ENCODE results near the gene CENPL. TPM values are rescaled to one million over a fixed set of nuclear protein-coding genes. Genes with fewer than 3 reads are reported as not detected.

The CENPL gene

DNA sequence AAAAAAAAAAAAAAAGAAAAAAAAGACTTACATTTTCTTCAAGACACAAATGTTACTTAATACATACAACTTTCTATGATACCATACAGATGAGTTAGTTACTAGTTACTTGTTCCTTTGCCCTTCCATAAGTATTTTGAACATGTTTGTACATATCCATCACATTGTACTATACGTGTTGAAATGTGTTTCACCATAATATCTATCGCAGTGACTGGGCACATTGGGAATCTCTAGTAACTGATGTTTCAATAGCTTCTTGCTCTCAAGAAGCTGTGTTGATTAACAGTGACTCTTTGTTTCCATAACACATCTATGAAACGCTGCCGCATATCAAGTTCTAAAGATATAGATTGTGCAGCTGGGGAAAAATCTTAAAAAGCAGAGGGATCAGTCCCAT lies 67.0 kb downstream of the CENPL start:
- Histone ChIP-seq H2AFZ (ENCODE audit: low read depth, low read length) (no peak overlapping the region), H3K4me1 (ENCODE audit: control insufficient read depth, insufficient read depth, low read depth, low read length) (no peaks in the 10 kb centered on the region), H3K4me3 (ENCODE audit: insufficient read depth in 1 of 2, low read depth in 1 of 2, low read length in 2 of 2) (no peak overlapping the region), H2AK5ac (ENCODE audit: low read length, severe bottlenecking) (no peak overlapping the region), H3K79me1 (replicated peaks; ENCODE audit: low read length, poor library complexity, severe bottlenecking) (peaks cover 4% of the 10 kb centered on the region), H3K9me3 (ENCODE audit: control insufficient read depth, low read length) (no peaks in the 10 kb centered on the region), H4K91ac (ENCODE audit: low read length) (no peak overlapping the region), H2BK5ac (ENCODE audit: low read depth, low read length, poor library complexity, severe bottlenecking) (no peak overlapping the region), H3K4me2 (ENCODE audit: low read length, poor library complexity, severe bottlenecking) (no peak overlapping the region), H3K18ac (ENCODE audit: low read depth in 1 of 2, low read length in 2 of 2) (no peak overlapping the region), H3K9ac (ENCODE audit: low read length) (no peak overlapping the region), H4K8ac (ENCODE audit: low read length) (no peak overlapping the region), H3K14ac (ENCODE audit: low read length in 2 of 2) (no peak overlapping the region), H2BK12ac (ENCODE audit: low read length in 2 of 2) (no peak overlapping the region), H3K27me3 (ENCODE audit: control insufficient read depth in 1 of 2, insufficient read depth in 1 of 2, low read length in 2 of 2) (no peaks in the 10 kb centered on the region), H3K36me3 (ENCODE audit: control insufficient read depth in 1 of 2, insufficient read depth in 2 of 2, low read depth in 1 of 2, low read length in 2 of 2) (peaks cover 27 to 77% of the 10 kb centered on the region in 2 experiments), H2BK120ac (ENCODE audit: low read depth, low read length) (no peak overlapping the region), H2BK15ac (ENCODE audit: low read depth, poor library complexity, severe bottlenecking) (no peak overlapping the region), H3K27ac (ENCODE audit: low read length, poor library complexity, severe bottlenecking) (no peak overlapping the region), H3K4ac (ENCODE audit: low read depth in 1 of 2, low read length in 2 of 2) (no peak overlapping the region), H3K23ac (ENCODE audit: low read length in 2 of 2) (no peak overlapping the region)
- DNase-seq, result no peak
- WGBS, result 100% methylated on average over 2 of the region's 4 CpGs

DNA sequence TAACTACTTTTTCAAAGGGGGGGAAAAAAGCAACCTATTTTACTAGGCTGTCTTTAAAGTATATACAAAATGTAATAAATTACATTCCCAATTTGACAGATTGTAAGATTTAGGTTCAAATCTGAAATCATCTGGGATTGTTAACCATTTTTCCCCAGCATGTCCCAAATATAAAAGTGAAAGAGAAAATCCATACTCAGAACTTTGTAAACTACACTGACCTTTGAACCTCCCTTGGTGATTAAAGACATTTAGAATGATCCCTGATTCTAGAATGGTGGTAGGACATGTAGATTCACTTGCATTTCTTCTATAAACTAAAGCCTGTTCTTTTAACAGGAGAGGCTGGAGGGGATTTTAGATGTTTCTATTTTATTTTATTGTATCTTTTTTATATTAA lies 70.9 kb downstream of the CENPL start:
- H2BK15ac ChIP-seq (ENCODE audit: low read depth, poor library complexity, severe bottlenecking), result no peak overlapping the region
- no peaks in the 10 kb centered on the region for H3K27me3 ChIP-seq (ENCODE audit: control insufficient read depth in 1 of 2, insufficient read depth in 1 of 2, low read length in 2 of 2)
- no peak overlapping the region for H2BK120ac ChIP-seq (ENCODE audit: low read depth, low read length)
- H3K14ac ChIP-seq (ENCODE audit: low read length in 2 of 2), result no peak overlapping the region
- H4K91ac ChIP-seq (ENCODE audit: low read length), result no peak overlapping the region
- H3K4me1 ChIP-seq (ENCODE audit: control insufficient read depth, insufficient read depth, low read depth, low read length), result no peaks in the 10 kb centered on the region
- DNase-seq, result peak; percentile 3
- H2BK12ac ChIP-seq (ENCODE audit: low read length in 2 of 2), result no peak overlapping the region
- no peak overlapping the region for H3K27ac ChIP-seq (ENCODE audit: low read length, poor library complexity, severe bottlenecking)
- H3K79me1 ChIP-seq (replicated peaks; ENCODE audit: low read length, poor library complexity, severe bottlenecking), result peaks cover 7% of the 10 kb centered on the region
- peaks cover 24 to 74% of the 10 kb centered on the region in 2 experiments for H3K36me3 ChIP-seq (ENCODE audit: control insufficient read depth in 1 of 2, insufficient read depth in 2 of 2, low read depth in 1 of 2, low read length in 2 of 2)
- H3K18ac ChIP-seq (ENCODE audit: low read depth in 1 of 2, low read length in 2 of 2), result no peak overlapping the region
- H3K9me3 ChIP-seq (ENCODE audit: control insufficient read depth, low read length), result no peaks in the 10 kb centered on the region
- no peak overlapping the region for H3K4ac ChIP-seq (ENCODE audit: low read depth in 1 of 2, low read length in 2 of 2)
- no peak overlapping the region for H3K23ac ChIP-seq (ENCODE audit: low read length in 2 of 2)
- H4K8ac ChIP-seq (ENCODE audit: low read length), result no peak overlapping the region
- H2AK5ac ChIP-seq (ENCODE audit: low read length, severe bottlenecking), result no peak overlapping the region
- no peak overlapping the region for H3K4me3 ChIP-seq (ENCODE audit: insufficient read depth in 1 of 2, low read depth in 1 of 2, low read length in 2 of 2)
- no peak overlapping the region for H3K4me2 ChIP-seq (ENCODE audit: low read length, poor library complexity, severe bottlenecking)
- H2BK5ac ChIP-seq (ENCODE audit: low read depth, low read length, poor library complexity, severe bottlenecking), result no peak overlapping the region
- H2AFZ ChIP-seq (ENCODE audit: low read depth, low read length), result no peak overlapping the region
- no peak overlapping the region for H3K9ac ChIP-seq (ENCODE audit: low read length)

Small RNA genes lying within 50 kb of the gene (small RNA-seq; reads per million reads assigned to genes)
- not detected for gene RF00019 (ENCODE audit: low read depth)
